ENCODE results near the gene TMEM121.
"Not testable (repeated sequence)": the region's sequence is repeated elsewhere in the genome, so short reads cannot be mapped to it uniquely, and the experiment has no call there.

TMEM121 gene

DNA sequence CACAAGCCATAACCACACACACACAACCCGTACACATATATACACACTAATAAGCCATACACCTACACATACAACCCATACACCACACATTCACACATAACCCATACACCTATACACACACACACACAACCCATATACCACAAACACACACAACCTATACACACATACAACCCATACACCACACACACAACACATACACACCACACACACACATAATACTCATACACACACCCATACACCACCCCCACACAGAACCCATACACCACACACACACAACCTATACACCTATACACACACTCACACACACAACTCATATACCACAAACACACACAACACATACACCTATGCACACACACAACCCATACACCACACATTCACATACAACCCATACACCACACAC lies 44.1 kb downstream of the TMEM121 start:
- no peak for DNase-seq (ENCODE audit: low read depth)

DNA sequence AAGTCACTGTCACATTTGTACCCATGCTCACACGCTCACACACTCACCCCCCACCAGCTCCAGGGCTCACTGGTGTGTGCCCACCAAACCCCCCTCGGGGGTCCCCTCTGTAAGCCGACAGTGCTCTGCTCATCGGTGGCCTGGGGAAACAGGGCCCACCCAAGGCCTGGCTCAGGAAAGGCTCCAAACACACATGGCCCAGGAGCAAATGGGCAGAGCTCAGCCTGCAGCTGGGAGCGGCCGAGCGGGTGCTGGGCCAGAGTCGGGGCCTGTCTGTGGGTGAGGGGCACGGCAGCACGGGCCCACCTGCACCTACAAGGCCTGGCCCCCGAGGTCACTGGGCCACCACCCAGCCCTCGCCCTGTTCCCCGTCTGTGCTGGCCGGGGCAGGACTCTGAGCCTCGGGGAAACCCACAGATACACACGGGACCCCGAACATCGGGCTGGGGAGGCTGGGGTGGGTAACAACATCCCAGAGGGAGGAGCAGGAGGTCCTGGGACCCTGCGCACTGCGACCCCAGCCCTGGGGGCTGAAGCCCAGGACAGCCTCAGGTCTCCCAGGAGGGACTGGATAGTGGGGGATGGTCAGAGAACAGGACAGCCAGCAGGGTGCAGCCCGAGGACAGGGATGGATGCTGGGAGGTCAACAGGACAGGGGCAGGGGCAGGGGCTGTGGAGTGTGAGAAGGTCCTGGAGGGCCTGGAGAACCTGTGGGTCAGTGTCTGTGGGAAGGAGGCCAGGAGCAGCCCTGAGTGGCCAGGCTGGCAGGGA lies 45.0 kb downstream of the TMEM121 start:
- not testable (repeated sequence) for DNase-seq (ENCODE audit: low read depth)

GRCh38 chr14:105572063-105572462 lies 45.7 kb downstream of the TMEM121 start:
- DNase-seq (ENCODE audit: low read depth) = not testable (repeated sequence)

GRCh38 chr14:105573841-105574240 lies 47.5 kb downstream of the TMEM121 start:
- not testable (repeated sequence) for DNase-seq (ENCODE audit: low read depth)

DNA sequence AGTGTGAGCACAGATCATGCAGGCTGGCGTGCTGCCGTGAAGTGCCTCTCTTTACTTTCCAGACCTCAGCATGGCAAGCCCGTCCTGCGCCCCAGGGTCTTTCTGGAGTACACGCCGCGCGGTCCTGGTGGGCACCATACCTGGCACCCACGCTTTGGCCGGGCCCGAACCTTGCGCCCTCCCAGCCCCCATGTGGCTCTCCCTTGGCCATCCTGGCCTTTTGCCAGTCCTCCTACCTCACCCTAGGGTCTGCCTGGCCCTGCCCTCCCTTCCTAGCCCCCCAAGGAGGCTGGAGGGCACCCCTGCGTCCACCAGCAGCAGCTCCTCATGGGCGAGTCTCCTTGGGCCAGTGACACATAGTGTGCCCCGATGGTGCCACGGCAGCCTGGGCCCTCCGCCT lies 48.0 kb downstream of the TMEM121 start:
- DNase-seq (ENCODE audit: low read depth) = not testable (repeated sequence)

GRCh38 chr14:105575016-105575700 lies 48.8 kb downstream of the TMEM121 start:
- DNase-seq (ENCODE audit: low read depth) = not testable (repeated sequence)

DNA sequence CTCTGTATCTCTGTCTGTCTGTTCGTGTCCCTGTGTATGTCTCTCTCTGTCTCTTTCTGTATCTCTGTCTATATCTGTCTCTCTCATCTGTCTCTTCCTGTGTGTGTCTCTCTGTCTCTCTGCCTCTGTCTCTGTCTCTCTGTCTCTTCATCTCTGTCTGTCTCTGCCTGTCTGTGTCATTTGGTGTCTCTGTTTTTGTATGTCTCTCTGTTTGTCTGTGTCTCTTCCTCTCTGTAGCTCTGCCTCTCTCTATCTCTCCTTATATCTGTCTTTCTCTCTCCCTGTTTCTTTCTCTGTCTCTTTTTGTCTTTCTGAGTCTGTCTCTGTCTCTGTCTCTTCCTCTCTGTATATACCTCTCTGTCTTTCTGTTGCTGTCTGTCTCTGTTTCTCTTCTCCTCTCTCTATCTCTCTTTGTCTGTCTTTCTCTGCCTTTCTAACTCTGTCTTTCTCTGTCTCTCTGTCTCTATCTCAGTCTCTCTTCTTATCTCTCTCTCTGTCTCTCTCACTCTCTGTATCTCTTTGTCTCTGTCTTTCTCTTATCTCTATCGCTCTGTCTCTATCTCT lies 50.2 kb downstream of the TMEM121 start:
- no peak for DNase-seq (ENCODE audit: low read depth)

DNA sequence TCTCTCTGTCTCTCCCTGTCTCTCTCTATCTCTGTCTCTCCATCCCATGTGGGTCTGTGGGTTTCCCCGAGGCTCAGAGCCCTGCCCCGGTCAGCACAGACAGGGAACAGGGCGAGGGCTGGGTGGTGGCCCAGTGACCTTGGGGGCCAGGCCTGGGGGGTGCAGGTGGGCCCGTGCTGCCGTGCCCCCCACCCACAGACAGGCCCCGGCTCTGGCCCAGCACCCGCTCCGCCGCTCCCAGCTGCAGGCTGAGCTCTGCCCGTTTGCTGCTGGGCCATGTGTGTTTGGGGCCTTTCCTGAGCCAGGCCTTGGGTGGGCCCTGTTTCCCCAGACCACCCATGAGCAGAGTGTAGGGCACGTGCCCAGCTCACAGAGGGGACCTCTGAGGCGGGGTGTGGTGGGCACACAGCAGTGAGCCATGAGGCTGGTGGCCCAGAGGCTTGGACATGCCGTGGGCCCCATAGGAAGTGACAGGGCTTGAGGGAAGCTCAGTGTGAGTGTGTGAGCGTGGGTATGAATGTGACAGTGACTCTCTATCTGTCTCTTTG lies 51.0 kb downstream of the TMEM121 start:
- DNase-seq (ENCODE audit: low read depth) = no peak

- DNase-seq (ENCODE audit: low read depth) = no peak
These were observed 51.7 kb downstream of the TMEM121 start for GRCh38 chr14:105578070-105578469.

DNA sequence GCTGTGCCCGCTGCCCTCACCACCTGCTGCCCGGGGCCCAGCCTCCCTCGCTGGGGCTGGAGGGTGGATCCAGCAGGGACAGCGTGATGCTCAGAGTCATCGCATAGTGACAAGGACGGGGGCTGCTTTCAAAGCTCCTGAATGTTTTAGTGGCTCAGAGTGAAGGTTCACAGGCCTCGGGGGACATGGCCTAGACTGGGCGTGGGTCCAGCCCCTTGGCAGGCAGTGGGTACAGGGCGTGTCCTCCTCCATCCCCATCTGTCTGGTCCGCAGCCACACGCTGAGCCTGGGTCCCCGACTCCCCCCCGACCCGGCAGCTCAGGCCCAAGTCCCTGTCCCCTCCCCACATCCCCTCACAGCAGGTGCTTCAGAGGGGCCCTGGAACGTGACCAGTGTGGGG lies 52.8 kb downstream of the TMEM121 start:
- not testable (repeated sequence) for DNase-seq (ENCODE audit: low read depth)

All from stimulated activated CD8-positive, alpha-beta memory T cell treated with anti-CD3 and anti-CD28 coated beads, Interleukin-15, amount 100 ng/mL, for 24 hours (primary cell).